GM18951 (cell line): ENCODE results near the gene CNIH2.

Experiments
- POLR2A ChIP-seq: IDR thresholded peaks from 4 replicates; pipeline ENCODE4 v1.6.1; 2011; ENCODE audit warnings: mild to moderate bottlenecking; ENCODE audit not compliant: insufficient read length, insufficient read depth; ENCODE audit errors: extremely low read depth
- in situ Hi-C: fragments of 300-500 bp; cut with MboI; formaldehyde crosslinking; loops from one replicate; pipeline ENCODE4 v1.12.0; 2022; ENCODE audit warnings: low sequenced_read_pairs, mixed read lengths, inconsistent platforms; ENCODE audit not compliant: unreplicated experiment

CNIH2 gene

DNA sequence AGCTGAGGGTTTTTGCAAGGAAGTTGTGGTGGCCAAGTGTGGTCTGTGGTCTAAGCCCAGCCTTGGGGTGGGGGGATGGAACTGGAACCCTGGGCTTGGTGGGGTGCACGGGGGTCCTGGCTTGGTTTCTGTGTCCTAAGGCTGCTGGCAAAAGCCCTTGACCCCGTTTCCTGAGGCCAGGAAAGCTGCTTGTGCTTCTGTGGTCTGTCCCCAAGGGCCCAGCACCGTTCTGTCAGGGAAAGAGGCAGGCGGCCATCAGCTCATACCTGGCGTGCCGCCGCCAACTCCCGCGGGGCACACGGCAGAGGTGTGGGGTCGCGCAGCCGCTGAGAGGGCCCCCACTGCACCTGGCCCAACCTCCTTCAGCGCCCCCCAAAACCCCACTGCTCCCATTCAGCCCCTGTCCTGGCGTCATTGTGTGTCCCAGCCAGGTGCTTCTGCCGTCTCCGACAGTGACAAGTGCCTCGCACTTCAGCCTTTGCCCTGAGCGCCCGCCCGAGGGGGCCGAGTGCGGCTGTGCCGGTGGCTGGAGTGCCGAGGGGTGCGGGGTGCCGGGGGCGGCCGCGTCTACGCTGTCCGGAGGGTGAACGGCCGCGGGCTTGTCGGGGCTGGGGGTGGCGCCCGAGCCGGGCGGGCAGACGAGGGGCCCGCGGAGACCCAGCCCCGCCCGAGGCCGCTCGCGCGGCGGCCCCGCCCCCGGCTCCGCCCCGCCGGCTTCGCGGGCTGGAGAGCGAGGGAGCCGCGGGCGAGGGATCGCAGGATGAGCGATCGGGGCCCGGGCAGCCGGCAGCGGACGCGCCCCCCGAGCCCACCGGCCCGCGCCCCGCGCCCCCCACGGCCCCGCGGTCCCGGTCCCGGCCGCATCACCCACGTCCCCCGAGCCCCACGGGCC lies at the start of gene CNIH2:
CNIH2 (plus strand) TSS at position 705 of the 892 bp plus-strand sequence. CDS start 282 bp downstream, outside the sequence.
- TF ChIP-seq POLR2A, result no peak

DNA sequence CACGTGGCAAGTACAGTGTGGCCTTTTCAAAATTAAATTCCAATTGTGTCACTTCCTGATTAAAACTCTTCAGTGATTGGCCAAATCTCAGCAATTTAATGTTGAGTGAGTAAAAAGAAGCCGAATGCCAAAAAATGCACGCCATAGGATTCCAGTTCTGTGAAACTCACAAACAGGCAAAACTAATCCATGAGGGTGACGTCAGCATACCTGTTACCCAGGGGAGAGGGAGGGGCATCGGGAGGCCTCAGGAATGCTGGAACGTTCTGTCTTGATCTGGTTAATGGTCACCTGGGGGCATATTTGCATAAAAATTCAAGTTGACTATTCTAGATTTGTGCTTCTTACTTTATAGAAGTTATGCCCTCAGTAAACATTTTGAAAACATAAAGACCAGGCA lies 49.5 kb upstream of the CNIH2 start:
- TF ChIP-seq POLR2A, result no peak
- in situ Hi-C loops, result no loop called here

More for the DNA sequence above, at the start of gene CNIH2:
- in situ Hi-C loops, result no loop called here

GRCh38 chr11:66230156-66230555 lies 47.8 kb upstream of the CNIH2 start:
- in situ Hi-C loops, result no loop called here

GRCh38 chr11:66230978-66231377 lies 47.0 kb upstream of the CNIH2 start:
- in situ Hi-C loops, result no loop called here
- TF ChIP-seq POLR2A, result no peak

More at GRCh38 chr11:66230156-66230555, 47.8 kb upstream of the CNIH2 start:
- TF ChIP-seq POLR2A, result no peak

DNA sequence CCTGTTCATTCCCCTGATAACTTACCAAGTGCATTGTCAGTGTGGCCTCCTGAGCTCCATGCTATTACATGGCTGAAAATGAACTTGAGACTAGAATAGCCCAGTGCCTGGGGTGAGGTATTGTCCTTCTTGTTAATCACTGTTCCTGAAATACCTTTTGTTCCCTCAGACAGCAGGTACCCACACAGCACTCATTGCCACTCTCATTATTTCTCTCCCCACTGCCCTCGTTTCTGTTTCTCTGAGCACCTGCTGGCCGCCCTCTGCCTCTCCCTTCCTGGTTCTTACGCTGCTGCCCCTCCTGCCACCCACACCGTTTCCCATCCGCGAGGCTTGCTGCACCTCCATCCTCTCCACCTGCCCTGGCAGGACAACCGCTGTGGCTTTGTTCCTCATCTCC lies 46.4 kb upstream of the CNIH2 start:
- in situ Hi-C loops, result no loop called here
- TF ChIP-seq POLR2A, result no peak

GRCh38 chr11:66232769-66233168 lies 45.2 kb upstream of the CNIH2 start:
- no peak for TF ChIP-seq POLR2A
- in situ Hi-C loops, result no loop called here

DNA sequence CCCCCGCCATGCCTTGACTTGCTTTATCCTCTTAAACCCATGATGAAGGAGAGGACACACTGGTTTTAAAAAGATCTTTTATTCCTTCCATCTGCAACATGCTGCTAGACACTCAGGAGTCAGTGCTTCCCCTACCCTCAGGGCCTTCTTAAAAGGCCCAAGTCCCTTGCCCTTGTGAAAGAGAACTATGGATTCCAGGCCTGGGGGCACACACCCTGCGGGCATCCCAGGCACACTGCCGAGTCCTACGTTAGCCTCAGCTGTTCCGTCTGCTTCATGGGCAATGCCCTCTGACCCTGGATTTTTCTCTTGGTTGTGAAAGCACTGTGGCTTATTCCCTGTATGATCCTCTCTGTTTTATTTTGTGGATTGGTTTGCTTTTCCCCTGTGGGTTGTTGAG lies 44.7 kb upstream of the CNIH2 start:
- in situ Hi-C loops, result no loop called here
- TF ChIP-seq POLR2A, result no peak

GRCh38 chr11:66235141-66235540 lies 42.8 kb upstream of the CNIH2 start:
- TF ChIP-seq POLR2A, result no peak
- in situ Hi-C loops, result no loop called here

DNA sequence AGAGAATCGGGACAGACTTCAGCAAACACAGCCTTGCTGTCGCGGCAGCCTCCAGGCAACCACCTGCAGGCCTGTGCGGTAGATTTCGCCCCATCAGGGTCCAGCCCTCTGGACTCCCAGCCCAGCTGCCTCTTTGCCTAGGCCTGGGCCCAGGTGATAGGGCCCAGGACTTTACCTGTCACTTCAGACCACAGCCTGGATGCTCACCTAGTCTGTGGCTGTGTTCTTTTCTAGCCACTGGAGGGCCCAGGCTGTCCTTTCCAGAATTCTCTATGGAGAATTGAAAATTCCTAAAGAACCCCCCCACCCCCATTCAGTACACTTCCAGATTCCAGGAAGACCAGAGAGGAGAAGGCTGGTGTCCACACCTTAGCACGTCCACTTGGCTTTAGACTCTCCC lies 40.1 kb upstream of the CNIH2 start:
- in situ Hi-C loops, result no loop called here
- no peak for TF ChIP-seq POLR2A

- TF ChIP-seq POLR2A, result no peak
- in situ Hi-C loops, result no loop called here
Observed at GRCh38 chr11:66238786-66239413, 39.1 kb upstream of the CNIH2 start.

DNA sequence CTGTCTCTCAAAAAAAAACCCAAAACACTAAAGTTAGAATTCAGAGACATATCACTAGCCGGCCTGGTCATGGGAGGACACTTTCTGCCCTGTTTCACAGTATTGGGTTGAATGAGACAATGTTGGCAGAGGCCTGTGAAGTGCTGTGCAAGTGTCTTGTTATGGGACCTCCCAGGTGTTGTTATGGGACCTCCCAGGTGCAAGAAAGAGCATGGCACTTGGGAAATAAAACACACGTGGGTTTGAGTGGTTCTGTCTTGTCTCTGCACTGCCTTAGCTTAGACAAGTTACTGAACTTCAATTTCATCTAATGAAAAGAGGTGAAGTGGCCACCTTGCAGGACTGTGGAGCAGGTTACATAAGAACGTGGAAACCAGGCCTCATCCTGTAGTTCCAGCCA lies 38.5 kb upstream of the CNIH2 start:
- in situ Hi-C loops, result no loop called here
- no peak for TF ChIP-seq POLR2A

- in situ Hi-C loops, result no loop called here
- TF ChIP-seq POLR2A, result no peak
Observed at GRCh38 chr11:66239998-66240780, 37.8 kb upstream of the CNIH2 start.

- in situ Hi-C loops, result no loop called here
- TF ChIP-seq POLR2A, result no peak
Observed at GRCh38 chr11:66240781-66241136, 37.2 kb upstream of the CNIH2 start.
